VCaP (cell line): ENCODE data around the gene ZNF226.
A peak's percentile ranks its signal among the peaks of the same experiment; 100 is the strongest.
"Not testable (repeated sequence)": the region's sequence is repeated elsewhere in the genome, so short reads cannot be mapped to it uniquely, and the experiment has no call there.

Experiments
- H3K27ac ChIP-seq: fragments of 450-650 bp; 2 replicates; pipeline ENCODE4 v1.5.1; 2017
- CTCF ChIP-seq: fragments of 450-650 bp; conservative IDR thresholded peaks from 2 replicates; pipeline ENCODE4 v1.5.1; 2017; ENCODE audit warnings: mild to moderate bottlenecking, moderate library complexity

The ZNF226 gene

GRCh38 chr19:44156475-44156874, 8.4 kb upstream of the ZNF226 start:
- no peak overlapping the region for H3K27ac ChIP-seq
- TF ChIP-seq CTCF, result no peak

GRCh38 chr19:44163789-44164188, 1.1 kb upstream of the ZNF226 start:
- TF ChIP-seq CTCF, result no peak
- peak overlapping the region; percentile 83; the same call in 1 of the 2 replicates for H3K27ac ChIP-seq

- TF ChIP-seq CTCF, result no peak
- H3K27ac ChIP-seq, result peak overlapping the region; percentile 83
These were observed 600 bp upstream of the ZNF226 start for GRCh38 chr19:44164327-44164672.

GRCh38 chr19:44170660-44171059, 5.8 kb downstream of the ZNF226 start:
- not testable (repeated sequence) for H3K27ac ChIP-seq

- TF ChIP-seq CTCF, result no peak
- no peak overlapping the region for H3K27ac ChIP-seq
These were observed 11.7 kb downstream of the ZNF226 start for GRCh38 chr19:44176590-44176989.

GRCh38 chr19:44180968-44181367, 16.1 kb downstream of the ZNF226 start:
- no peak overlapping the region for H3K27ac ChIP-seq
- no peak for TF ChIP-seq CTCF

GRCh38 chr19:44182145-44182544, 17.2 kb downstream of the ZNF226 start:
- no peak overlapping the region for H3K27ac ChIP-seq
- TF ChIP-seq CTCF, result no peak

GRCh38 chr19:44190020-44190419, 25.1 kb downstream of the ZNF226 start:
- TF ChIP-seq CTCF, result no peak
- no peak overlapping the region for H3K27ac ChIP-seq
